ENCODE data around the gene RCCD1. TPM values are rescaled to one million over a fixed set of nuclear protein-coding genes. Genes with fewer than 3 reads are reported as not detected.
"Not testable (repeated sequence)": the region's sequence is repeated elsewhere in the genome, so short reads cannot be mapped to it uniquely, and the experiment has no call there.

RCCD1 gene
- total RNA-seq, 3 donors from 2014 or later = 5.3 to 9.8 (median 7.9) TPM

GRCh38 chr15:90918835-90919234 is 35.8 kb upstream of the RCCD1 start:
- intact Hi-C loops (cut with DNase I; ENCODE audit: low total_unique reads) = no loop called here
- H3K9me3 ChIP-seq = no peaks in the 10 kb centered on the region
- H3K27me3 ChIP-seq = no peaks in the 10 kb centered on the region
- H3K4me3 ChIP-seq = no peak overlapping the region
- DNase-seq (ENCODE audit: low spot score in 2 of 2) = no peak
- no peak for TF ChIP-seq POLR2A (IDR thresholded peaks at IDR 0.05)
- no peak for TF ChIP-seq CTCF (IDR thresholded peaks at IDR 0.05)
- no peaks in the 10 kb centered on the region for H3K36me3 ChIP-seq
- no peaks in the 10 kb centered on the region for H3K4me1 ChIP-seq
- no peak overlapping the region for H3K27ac ChIP-seq

GRCh38 chr15:90921887-90922286 is 32.8 kb upstream of the RCCD1 start:
- Histone ChIP-seq H3K27ac (no peak overlapping the region), H3K36me3 (no peaks in the 10 kb centered on the region), H3K9me3 (no peaks in the 10 kb centered on the region), H3K27me3 (no peaks in the 10 kb centered on the region), H3K4me1 (no peaks in the 10 kb centered on the region), H3K4me3 (no peak overlapping the region)
- intact Hi-C loops (cut with DNase I; ENCODE audit: low total_unique reads) = no loop called here
- no peak for DNase-seq (ENCODE audit: low spot score in 2 of 2)
- TF ChIP-seq POLR2A (IDR thresholded peaks at IDR 0.05) (no peak), CTCF (IDR thresholded peaks at IDR 0.05) (no peak), POLR2AphosphoS5 (IDR thresholded peaks at IDR 0.05) (no peak)

GRCh38 chr15:90922712-90923322 is 31.9 kb upstream of the RCCD1 start:
- H3K36me3 ChIP-seq; H3K9me3 ChIP-seq; H3K27ac ChIP-seq; H3K4me1 ChIP-seq; H3K27me3 ChIP-seq; DNase-seq (ENCODE audit: low spot score in 2 of 2); intact Hi-C loops (cut with DNase I; ENCODE audit: low total_unique reads); H3K4me3 ChIP-seq: not testable (repeated sequence)

GRCh38 chr15:90924375-90924774 is 30.3 kb upstream of the RCCD1 start:
- H3K4me1 ChIP-seq = no peaks in the 10 kb centered on the region
- H3K27ac ChIP-seq = no peak overlapping the region
- no peak for DNase-seq (ENCODE audit: low spot score in 2 of 2)
- TF ChIP-seq POLR2A (IDR thresholded peaks at IDR 0.05) (no peak), POLR2AphosphoS5 (IDR thresholded peaks at IDR 0.05) (no peak), CTCF (IDR thresholded peaks at IDR 0.05) (no peak)
- no peaks in the 10 kb centered on the region for H3K27me3 ChIP-seq
- intact Hi-C loops (cut with DNase I; ENCODE audit: low total_unique reads) = no loop called here
- no peaks in the 10 kb centered on the region for H3K36me3 ChIP-seq
- no peaks in the 10 kb centered on the region for H3K9me3 ChIP-seq
- no peak overlapping the region for H3K4me3 ChIP-seq

GRCh38 chr15:90926766-90927165 is 27.9 kb upstream of the RCCD1 start:
- intact Hi-C loops (cut with DNase I; ENCODE audit: low total_unique reads); H3K4me3 ChIP-seq; DNase-seq (ENCODE audit: low spot score in 2 of 2); H3K27ac ChIP-seq; H3K27me3 ChIP-seq; H3K9me3 ChIP-seq; H3K36me3 ChIP-seq: not testable (repeated sequence)
- peaks cover 0 to 13% of the 10 kb centered on the region in 2 donors for H3K4me1 ChIP-seq

GRCh38 chr15:90928106-90928505 is 26.6 kb upstream of the RCCD1 start:
- not testable (repeated sequence) for H3K27ac ChIP-seq

More at GRCh38 chr15:90928106-90928505, 26.6 kb upstream of the RCCD1 start:
- peaks cover 0 to 14% of the 10 kb centered on the region in 2 donors for H3K4me1 ChIP-seq
- H3K27me3 ChIP-seq; H3K36me3 ChIP-seq; DNase-seq (ENCODE audit: low spot score in 2 of 2); intact Hi-C loops (cut with DNase I; ENCODE audit: low total_unique reads); H3K9me3 ChIP-seq; H3K4me3 ChIP-seq: not testable (repeated sequence)

Data from breast epithelium (tissue), 4 donors.